Nephron (organoid): ENCODE results near the gene CGB2.

Experiments used
- H3K27ac Mint-ChIP-seq, 3 experiments: 2 replicates each; pipeline ENCODE4 v1.8.0; 2020; ENCODE audit warnings: mixed read lengths in 3 of 3, mild to moderate bottlenecking in 2 of 3, moderate library complexity in 1 of 3
- H3K27me3 Mint-ChIP-seq: 2 replicates; pipeline ENCODE4 v1.8.0; 2021; ENCODE audit warnings: low read depth, mild to moderate bottlenecking, moderate library complexity, mixed read lengths
- H3K36me3 Mint-ChIP-seq: 2 replicates; pipeline ENCODE4 v1.8.0; 2020; ENCODE audit warnings: low read depth, mixed read lengths
- H3K4me1 Mint-ChIP-seq: 2 replicates; pipeline ENCODE4 v1.8.0; 2020; ENCODE audit warnings: mixed read lengths
- H3K4me3 Mint-ChIP-seq, 3 experiments: 2 replicates each; pipeline ENCODE4 v1.8.0; 2020; ENCODE audit warnings: mild to moderate bottlenecking in 3 of 3, mixed read lengths in 3 of 3, moderate library complexity in 2 of 3
- H3K9me3 Mint-ChIP-seq: 2 replicates; pipeline ENCODE4 v1.8.0; 2020; ENCODE audit warnings: mixed read lengths
- CTCF ChIP-seq, 3 experiments: fragments of 200-600 bp; sonication (generic); IDR thresholded peaks; one replicate each; pipeline ENCODE4 v1.5.0; 2021; ENCODE audit warnings: antibody characterized with exemption in 3 of 3; ENCODE audit not compliant: unreplicated experiment in 3 of 3

CGB2 gene

GRCh38 chr19:48988860-48989259, 42.8 kb upstream of the CGB2 start:
- Mint-ChIP-seq H3K36me3 (peaks cover 40% of the 10 kb centered on the region), H3K9me3 (no peaks in the 10 kb centered on the region), H3K27me3 (no peaks in the 10 kb centered on the region), H3K4me1 (peaks cover 29% of the 10 kb centered on the region), H3K4me3 (no peak overlapping the region), H3K27ac (peak overlapping the region in 1 of 3 experiments; percentile 46)
- no peak for TF ChIP-seq CTCF (IDR thresholded peaks at IDR 0.05; ENCODE audit: unreplicated experiment in 3 of 3)

- H3K9me3 Mint-ChIP-seq, result no peaks in the 10 kb centered on the region
- H3K4me1 Mint-ChIP-seq, result peaks cover 36% of the 10 kb centered on the region
- peak overlapping the region; percentile 24 to 91 (median 85) for H3K27ac Mint-ChIP-seq
- H3K36me3 Mint-ChIP-seq, result peaks cover 40% of the 10 kb centered on the region
- peak overlapping the region; percentile 20 to 53 (median 45) for H3K4me3 Mint-ChIP-seq
- no peak for TF ChIP-seq CTCF (IDR thresholded peaks at IDR 0.05; ENCODE audit: unreplicated experiment in 3 of 3)
- no peaks in the 10 kb centered on the region for H3K27me3 Mint-ChIP-seq
These were observed 41.9 kb upstream of the CGB2 start for GRCh38 chr19:48989701-48990291.

- peak overlapping the region; percentile 24 to 85 (median 72) for H3K27ac Mint-ChIP-seq
- H3K4me1 Mint-ChIP-seq, result peaks cover 42% of the 10 kb centered on the region
- no peak for TF ChIP-seq CTCF (IDR thresholded peaks at IDR 0.05; ENCODE audit: unreplicated experiment in 3 of 3)
- peak overlapping the region in 2 of 3 experiments; percentile 45 to 53 for H3K4me3 Mint-ChIP-seq
- H3K36me3 Mint-ChIP-seq, result peaks cover 37% of the 10 kb centered on the region
- no peaks in the 10 kb centered on the region for H3K9me3 Mint-ChIP-seq
- H3K27me3 Mint-ChIP-seq, result no peaks in the 10 kb centered on the region
These were observed 41.3 kb upstream of the CGB2 start for GRCh38 chr19:48990400-48990799.

GRCh38 chr19:48991011-48991609, 40.6 kb upstream of the CGB2 start:
- H3K36me3 Mint-ChIP-seq, result peaks cover 35% of the 10 kb centered on the region
- H3K4me3 Mint-ChIP-seq, result peak overlapping the region; percentile 44 to 96 (median 96)
- no peak for TF ChIP-seq CTCF (IDR thresholded peaks at IDR 0.05; ENCODE audit: unreplicated experiment in 3 of 3)
- H3K27me3 Mint-ChIP-seq, result no peaks in the 10 kb centered on the region
- H3K9me3 Mint-ChIP-seq, result no peaks in the 10 kb centered on the region
- peak overlapping the region in 2 of 3 experiments; percentile 72 to 85 for H3K27ac Mint-ChIP-seq
- peaks cover 42% of the 10 kb centered on the region for H3K4me1 Mint-ChIP-seq

GRCh38 chr19:48991873-48992580, 39.7 kb upstream of the CGB2 start:
- H3K27ac Mint-ChIP-seq, result peak overlapping the region; percentile 85 to 99 (median 98)
- no peak for TF ChIP-seq CTCF (IDR thresholded peaks at IDR 0.05; ENCODE audit: unreplicated experiment in 3 of 3)
- H3K27me3 Mint-ChIP-seq, result no peaks in the 10 kb centered on the region
- peaks cover 42% of the 10 kb centered on the region for H3K4me1 Mint-ChIP-seq
- peaks cover 29% of the 10 kb centered on the region for H3K36me3 Mint-ChIP-seq
- peak overlapping the region; percentile 93 to 96 (median 96) for H3K4me3 Mint-ChIP-seq
- no peaks in the 10 kb centered on the region for H3K9me3 Mint-ChIP-seq
